HG03378 (cell line): ENCODE results near the gene MRM2.

Experiments
- ATAC-seq: cut with Tn5 transposase; IDR thresholded peaks from one replicate; pipeline ENCODE4 v1.9.1; 2021; ENCODE audit warnings: mild to moderate bottlenecking, moderate library complexity; ENCODE audit not compliant: unreplicated experiment

MRM2 gene

GRCh38 chr7:2241580-2242540 is at the start of gene MRM2, which contains the start of gene NUDT1:
Gene MRM2 (minus strand): TSS chr7:2242205. CDS start chr7:2242169, 36 bp downstream.
Gene NUDT1 (plus strand): TSS chr7:2242226. CDS start chr7:2244575, 2,349 bp downstream.
- ATAC-seq: no peak

- ATAC-seq: no peak
Measured at GRCh38 chr7:2290877-2291276, 48.9 kb upstream of the MRM2 start.

DNA sequence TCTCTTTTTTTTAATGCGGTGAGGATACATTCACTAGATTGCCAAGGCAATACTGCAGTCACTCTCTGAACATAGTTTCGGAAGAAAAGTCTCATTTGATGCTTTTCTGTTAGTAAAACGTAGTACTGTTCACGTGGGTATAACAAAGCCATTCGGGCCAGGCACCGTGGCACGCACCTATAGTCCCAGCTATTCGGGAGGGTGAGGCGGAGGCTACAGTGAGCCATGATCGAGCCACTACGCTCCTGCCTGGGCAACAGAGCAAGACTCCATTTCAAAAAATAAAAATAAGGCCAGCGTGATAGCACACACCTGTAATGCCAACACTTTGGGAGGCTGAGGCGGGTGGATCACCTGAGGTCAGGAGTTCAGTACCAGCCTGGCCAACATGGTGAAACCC is 47.6 kb upstream of the MRM2 start:
- no peak for ATAC-seq

DNA sequence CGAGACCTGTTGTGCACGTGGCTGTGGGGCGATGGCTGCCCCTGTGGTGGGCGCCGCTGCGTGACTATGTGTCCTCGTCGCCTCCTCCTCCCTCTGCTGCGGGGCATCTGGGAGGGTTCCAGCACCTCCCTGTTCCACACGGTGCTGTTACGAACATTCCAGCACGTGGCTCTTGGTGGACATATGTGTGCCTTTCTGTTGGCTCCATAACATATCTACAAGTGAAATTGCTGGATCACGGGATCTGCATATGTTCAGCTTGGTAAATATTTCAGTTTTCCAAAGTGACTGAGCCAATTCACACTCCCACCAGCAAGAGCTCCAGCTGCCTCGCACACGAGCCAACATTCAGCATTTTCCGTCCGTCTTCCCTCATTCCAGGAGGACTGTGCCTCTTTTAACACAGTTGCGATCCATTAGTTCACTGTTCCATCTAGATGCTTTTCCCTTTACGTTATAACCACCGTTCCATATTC is 47.1 kb upstream of the MRM2 start:
- ATAC-seq: no peak

DNA sequence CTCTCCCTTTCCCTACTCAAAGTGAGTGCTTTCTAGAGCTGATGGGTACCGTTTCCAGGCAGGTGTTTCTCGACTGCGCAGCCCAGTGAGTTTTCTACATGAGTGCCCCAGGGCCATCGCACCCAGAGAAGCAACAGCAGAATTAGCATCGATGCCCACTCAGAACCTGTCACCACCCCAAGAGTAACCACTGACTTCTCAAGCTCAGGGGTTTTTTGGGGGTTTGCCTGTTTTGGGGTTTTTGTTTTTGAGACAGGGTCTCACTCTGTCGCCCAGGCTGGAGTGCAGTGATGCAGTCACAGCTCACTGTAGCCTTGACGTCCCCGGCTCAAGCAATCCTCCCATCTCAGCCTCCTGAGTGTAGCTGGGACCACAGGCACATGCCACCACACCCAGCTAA is 46.5 kb upstream of the MRM2 start:
- peak; percentile 68 for ATAC-seq

DNA sequence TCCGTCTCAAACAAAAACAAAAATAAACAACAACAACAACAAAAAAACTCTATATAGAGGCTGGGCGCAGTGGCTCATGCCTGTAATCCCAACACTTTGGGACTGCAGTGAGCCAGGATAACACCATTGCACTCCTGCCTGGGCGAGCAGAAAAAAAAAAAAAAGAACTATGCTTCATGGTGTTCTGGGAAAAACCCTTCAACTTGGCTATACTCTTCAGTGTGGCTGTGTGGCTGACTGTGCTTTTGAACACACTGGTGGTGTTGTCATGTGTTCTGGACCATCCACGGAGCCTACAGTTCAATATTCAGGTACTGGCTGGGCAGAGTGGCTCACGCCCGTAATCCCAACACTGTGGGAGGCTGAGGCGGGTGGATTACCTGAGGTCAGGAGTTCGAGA is 45.7 kb upstream of the MRM2 start:
- no peak for ATAC-seq

GRCh38 chr7:2283074-2283473 is 41.1 kb upstream of the MRM2 start:
- ATAC-seq: no peak

DNA sequence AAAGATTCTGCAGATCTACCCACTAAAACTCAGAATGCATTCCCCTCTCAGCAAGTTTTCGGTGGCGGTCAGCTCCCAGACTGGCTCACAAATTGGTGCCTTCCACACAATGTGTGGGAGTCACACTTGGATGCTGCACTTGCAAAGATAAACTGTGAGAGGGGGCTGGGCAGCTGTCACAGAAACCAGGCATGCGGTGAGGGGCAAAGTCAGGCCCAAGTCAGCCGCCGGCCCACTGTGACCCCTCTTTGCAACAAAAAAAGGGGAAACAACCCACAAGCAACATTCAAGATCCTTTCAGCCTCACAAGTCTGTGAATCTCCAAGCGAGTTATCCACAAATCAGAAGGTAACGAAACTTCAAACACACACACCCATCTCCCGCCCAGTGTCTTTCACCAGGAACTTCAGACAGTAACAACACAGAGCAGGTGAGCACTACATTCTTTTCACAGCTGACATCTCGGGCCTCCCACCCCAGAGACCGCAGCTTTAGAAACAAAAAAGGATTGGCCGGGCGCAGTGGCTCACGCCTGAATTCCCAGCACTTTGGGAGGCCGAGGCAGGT is 40.3 kb upstream of the MRM2 start:
- no peak for ATAC-seq

- ATAC-seq: no peak
Measured at GRCh38 chr7:2281541-2281940, 39.5 kb upstream of the MRM2 start.

DNA sequence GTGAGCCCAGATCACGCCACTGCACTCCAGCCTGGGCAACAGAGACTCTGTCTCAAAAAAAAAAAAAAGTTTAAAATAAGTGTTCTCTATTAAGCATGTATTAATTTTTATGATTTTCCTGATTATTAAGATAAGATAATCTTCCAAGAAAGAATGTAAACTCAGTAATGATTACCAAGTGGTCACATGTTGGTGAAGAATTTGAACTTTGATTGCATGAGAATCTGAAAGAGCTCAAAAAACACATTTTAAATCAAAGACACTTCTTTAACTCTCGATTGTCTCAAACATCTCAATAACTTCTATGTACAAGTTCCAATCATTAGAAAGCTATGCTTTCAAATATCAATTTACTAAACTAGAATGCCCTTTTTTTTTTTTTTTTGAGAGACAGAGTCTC is 38.4 kb upstream of the MRM2 start:
- ATAC-seq: no peak

DNA sequence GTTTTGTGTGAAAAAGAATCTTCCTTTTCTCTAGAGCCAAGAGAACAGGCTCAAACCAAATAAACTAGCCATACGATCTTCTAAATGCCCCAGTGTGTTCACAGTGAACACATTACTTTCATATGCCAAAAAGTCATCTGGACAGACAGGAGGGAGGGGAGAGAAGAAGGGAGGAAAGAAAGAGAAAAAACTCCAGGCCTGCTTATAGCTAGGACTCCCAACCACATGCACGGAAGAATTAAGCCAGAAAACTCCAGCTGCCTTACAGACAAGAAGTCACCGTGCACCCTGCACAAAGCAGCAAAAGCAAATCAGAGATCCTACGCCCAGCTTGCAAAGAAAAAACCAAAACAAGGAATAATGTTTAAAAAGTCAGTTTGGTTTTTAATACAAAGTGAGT is 37.9 kb upstream of the MRM2 start:
- no peak for ATAC-seq

DNA sequence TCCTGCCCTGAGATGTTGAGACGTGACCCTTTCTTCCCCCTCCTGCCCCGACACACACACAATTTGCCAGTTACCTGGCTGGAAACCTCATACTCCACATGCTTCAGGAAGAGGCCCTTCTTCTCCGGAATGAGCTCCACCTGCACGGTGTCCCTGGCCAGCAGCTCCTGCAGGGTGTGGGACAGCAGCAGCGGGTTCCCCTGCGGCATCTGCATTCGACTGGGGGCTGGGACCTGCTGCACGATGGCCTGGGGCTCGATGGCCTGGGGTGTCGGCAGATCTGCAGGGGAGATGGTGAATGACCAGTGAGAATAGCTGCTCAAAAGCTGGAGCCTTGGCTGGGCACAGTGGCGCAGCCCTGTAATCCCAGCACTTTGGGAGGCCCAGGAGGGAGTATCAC is 36.0 kb upstream of the MRM2 start:
- ATAC-seq: no peak

- ATAC-seq: no peak
Measured at GRCh38 chr7:2276107-2276506, 34.1 kb upstream of the MRM2 start.

DNA sequence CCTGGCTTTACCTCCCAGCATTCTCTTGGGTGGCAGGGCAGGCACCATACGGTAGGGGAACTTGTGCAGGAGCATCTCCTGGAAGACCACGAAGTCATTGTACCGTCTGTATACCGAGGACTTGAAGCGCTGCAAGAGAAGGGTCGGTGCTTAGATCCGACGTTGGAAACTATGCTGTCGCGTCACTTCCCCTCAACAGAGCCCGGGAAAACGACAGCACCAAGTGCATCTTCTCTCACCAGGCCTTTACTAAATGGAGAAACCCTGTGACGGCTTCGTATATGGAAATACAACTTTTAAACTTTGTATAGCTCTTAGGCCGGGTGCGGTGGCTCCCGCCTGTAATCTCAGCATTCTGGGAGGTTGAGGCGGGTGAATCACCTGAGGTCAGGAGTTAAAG is 33.1 kb upstream of the MRM2 start:
- no peak for ATAC-seq

- ATAC-seq: no peak
Measured at GRCh38 chr7:2274666-2275065, 32.7 kb upstream of the MRM2 start.

- no peak for ATAC-seq
Measured at GRCh38 chr7:2273866-2274265, 31.9 kb upstream of the MRM2 start.

- ATAC-seq: no peak
Measured at GRCh38 chr7:2272031-2272430, 30.0 kb upstream of the MRM2 start.

DNA sequence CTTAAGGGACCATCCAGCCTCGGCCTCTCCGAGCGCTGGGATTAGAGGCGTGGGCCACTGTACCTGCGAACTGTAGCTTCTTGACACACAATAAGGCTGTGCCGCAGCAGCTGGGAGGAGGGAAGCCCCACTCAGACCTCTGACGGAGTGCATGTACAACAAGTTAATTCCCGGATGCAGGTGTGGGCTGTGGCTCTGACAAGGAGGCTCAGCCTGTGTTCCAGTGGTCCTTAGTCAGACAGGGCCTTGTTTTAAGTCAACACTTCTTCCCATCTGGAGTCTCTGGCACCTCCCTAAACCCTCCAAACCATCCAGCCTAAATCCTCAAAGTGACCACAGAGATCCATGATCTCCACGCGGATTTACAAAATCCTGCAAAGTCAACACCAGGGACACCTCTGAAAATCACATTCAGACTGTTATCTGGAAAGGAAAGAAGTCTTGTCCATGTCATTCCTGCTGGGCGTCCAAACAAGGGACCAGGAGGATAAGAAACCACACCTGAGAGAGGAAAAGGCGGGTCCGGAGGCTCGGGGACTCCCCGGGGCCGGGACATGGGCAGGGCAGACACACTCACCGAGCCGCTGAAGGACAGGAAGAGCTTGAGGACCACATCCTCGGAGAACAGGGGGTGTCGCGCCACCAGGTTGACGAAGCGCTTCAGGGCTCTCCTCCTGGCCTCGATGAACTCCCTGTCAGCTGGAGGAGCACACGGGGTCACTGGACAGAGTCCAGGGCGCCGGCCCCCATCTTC is 29.4 kb upstream of the MRM2 start:
- no peak for ATAC-seq

GRCh38 chr7:2270495-2270894 is 28.5 kb upstream of the MRM2 start:
- no peak for ATAC-seq

DNA sequence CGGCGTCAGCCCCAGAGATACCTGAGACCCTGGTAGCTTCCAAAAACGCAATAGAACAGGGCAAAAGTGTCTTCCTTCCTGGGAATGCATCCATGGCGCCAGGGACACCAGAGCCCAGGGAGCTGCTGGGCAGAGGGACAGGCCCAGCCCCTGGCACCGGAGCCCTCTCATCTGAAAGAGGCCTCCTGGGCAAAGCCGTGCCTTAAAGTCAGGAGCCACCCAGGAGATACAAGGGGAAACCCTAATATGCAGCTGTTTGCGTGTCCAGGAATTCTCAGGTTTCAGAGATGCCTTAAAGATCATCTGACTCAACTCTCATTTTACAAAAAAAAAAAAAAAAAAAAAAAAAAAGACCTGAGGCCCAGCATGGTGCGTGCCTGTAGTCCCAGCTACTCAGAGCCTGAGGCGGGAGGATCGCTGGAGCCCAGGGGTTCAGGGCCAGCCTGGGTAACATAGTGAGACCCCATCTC is 28.0 kb upstream of the MRM2 start:
- no peak for ATAC-seq
